HepG2 (cell line): Measurements from ENCODE around the gene PSMD6. TPM values are rescaled to one million over a fixed set of nuclear protein-coding genes. Genes with fewer than 3 reads are reported as not detected.

Experiments used
- ARNTL ChIP-seq: sonication (generic); formaldehyde crosslinking; IDR thresholded peaks from 2 replicates; pipeline ENCODE4 v1.4.0; 2020; ENCODE audit warnings: mild to moderate bottlenecking, missing genetic modification reagents
- ATF4 ChIP-seq, 2 experiments: fragments of 450-650 bp in 1 of 2; sonication (generic) in 1 of 2; formaldehyde crosslinking; IDR thresholded peaks; 2 replicates each; pipeline versions ENCODE4 v1.5.0 to v1.8.0; 2020 to 2022; ENCODE audit warnings: mild to moderate bottlenecking in 1 of 2, missing genetic modification reagents in 1 of 2
- CBX1 ChIP-seq: IDR thresholded peaks from one replicate; pipeline ENCODE4 v1.6.1; 2016; ENCODE audit warnings: antibody characterized with exemption, low read depth
- CREM ChIP-seq, 2 experiments: sonication (generic) in 1 of 2; formaldehyde crosslinking in 1 of 2; IDR thresholded peaks; 2 replicates each; pipeline versions ENCODE4 v1.4.0 to v1.6.1; 2016 to 2020; ENCODE audit warnings: antibody characterized with exemption in 1 of 2, mild to moderate bottlenecking in 1 of 2, missing genetic modification reagents in 1 of 2
- DMAP1 ChIP-seq: IDR thresholded peaks from 2 replicates; pipeline ENCODE4 v1.6.1; 2016
- ELF1 ChIP-seq: sonication (generic); formaldehyde crosslinking; IDR thresholded peaks from 2 replicates; pipeline ENCODE4 v1.4.0; 2020; ENCODE audit warnings: missing genetic modification reagents
- FOXP1 ChIP-seq, 2 experiments: fragments of 450-650 bp in 1 of 2; IDR thresholded peaks; 2 replicates each; pipeline ENCODE4 v1.6.1; 2017 to 2018; ENCODE audit warnings: antibody characterized with exemption in 1 of 2
- HNF4A ChIP-seq: sonication (generic); formaldehyde crosslinking; IDR thresholded peaks from 2 replicates; pipeline ENCODE4 v1.4.0; 2020; ENCODE audit warnings: missing genetic modification reagents
- IRF1 ChIP-seq: sonication (generic); formaldehyde crosslinking; IDR thresholded peaks from 2 replicates; pipeline ENCODE4 v1.4.0; 2020; ENCODE audit warnings: low read depth, mild to moderate bottlenecking, missing genetic modification reagents
- KDM2A ChIP-seq: sonication (generic); formaldehyde crosslinking; IDR thresholded peaks from 2 replicates; pipeline ENCODE4 v1.4.0; 2020; ENCODE audit warnings: low read depth, missing genetic modification reagents, borderline replicate concordance
- KDM6A ChIP-seq: IDR thresholded peaks from 2 replicates; pipeline ENCODE4 v1.6.1; 2016; ENCODE audit warnings: low read depth
- KMT2A ChIP-seq: sonication (generic); formaldehyde crosslinking; IDR thresholded peaks from 2 replicates; pipeline ENCODE4 v1.4.0; 2020; ENCODE audit warnings: missing genetic modification reagents
- MAFF ChIP-seq: IDR thresholded peaks from 2 replicates; pipeline ENCODE4 v1.6.1; 2011; ENCODE audit warnings: low read depth, low read length, improper control_type of control experiment
- MZF1 ChIP-seq: sonication (generic); formaldehyde crosslinking; IDR thresholded peaks from 2 replicates; pipeline ENCODE4 v1.8.1; 2023; ENCODE audit warnings: mild to moderate bottlenecking, missing genetic modification reagents, borderline replicate concordance
- NKX3-1 ChIP-seq: sonication (generic); formaldehyde crosslinking; IDR thresholded peaks from 2 replicates; pipeline ENCODE4 v1.5.0; 2020; ENCODE audit warnings: missing genetic modification reagents
- PLRG1 ChIP-seq: fragments of 450-650 bp; conservative IDR thresholded peaks from 2 replicates; pipeline ENCODE4 v1.6.1; 2016
- SNAI1 ChIP-seq: sonication (generic); formaldehyde crosslinking; IDR thresholded peaks from 2 replicates; pipeline ENCODE4 v1.5.0; 2020; ENCODE audit warnings: mild to moderate bottlenecking, missing genetic modification reagents, borderline replicate concordance
- SOX13 ChIP-seq, 3 experiments: fragments of 450-650 bp in 1 of 3; sonication (generic) in 1 of 3; formaldehyde crosslinking in 1 of 3; IDR thresholded peaks in 2 of 3; conservative IDR thresholded peaks in 1 of 3; 2 replicates each; pipeline versions ENCODE4 v1.5.0 to v1.6.1; 2016 to 2020; ENCODE audit warnings: antibody characterized with exemption in 1 of 3, mild to moderate bottlenecking in 1 of 3, missing compliant biosample characterization in 1 of 3, missing genetic modification reagents in 1 of 3, moderate library complexity in 1 of 3
- TOE1 ChIP-seq: sonication (generic); formaldehyde crosslinking; IDR thresholded peaks from 2 replicates; pipeline ENCODE4 v1.4.0; 2020; ENCODE audit warnings: mild to moderate bottlenecking, missing genetic modification reagents
- ZBTB43 ChIP-seq: sonication (generic); formaldehyde crosslinking; conservative IDR thresholded peaks from 2 replicates; pipeline ENCODE4 v1.4.0; 2020; ENCODE audit warnings: missing genetic modification reagents
- ZNF549 ChIP-seq: sonication (generic); formaldehyde crosslinking; IDR thresholded peaks from 2 replicates; pipeline ENCODE4 v1.5.0; 2020; ENCODE audit warnings: missing genetic modification reagents
- ZNF670 ChIP-seq: sonication (generic); formaldehyde crosslinking; IDR thresholded peaks from 2 replicates; pipeline ENCODE4 v1.8.0; 2022; ENCODE audit warnings: mild to moderate bottlenecking, missing genetic modification reagents, borderline replicate concordance
- ZNF878 ChIP-seq: sonication (generic); formaldehyde crosslinking; IDR thresholded peaks from 2 replicates; pipeline ENCODE4 v1.8.1; 2023; ENCODE audit warnings: mild to moderate bottlenecking, missing genetic modification reagents, moderate library complexity
- ZSCAN29 ChIP-seq: sonication (generic); formaldehyde crosslinking; conservative IDR thresholded peaks from 2 replicates; pipeline ENCODE4 v1.4.0; 2020; ENCODE audit warnings: mild to moderate bottlenecking, missing genetic modification reagents
- polyA plus RNA-seq, 8 experiments: library from polyadenylated mRNA; depleted of rRNA in 3 of 8; stranded (reverse) in 7 of 8; unstranded in 1 of 8; fragments of >200 nt; fragmentation: Illumina TruSeq in 4 of 8; extraction: Trizol in 4 of 8; gene quantifications; 2 replicates each; pipeline versions ENCODE4 v1.2.1 to v1.2.3, GENCODE V29; 2011 to 2016; ENCODE audit warnings: low read depth in 4 of 8, missing spikeins in 1 of 8, mixed read lengths in 1 of 8; ENCODE audit not compliant: insufficient read depth in 1 of 8
- total RNA-seq, 5 experiments: library from RNA; depleted of rRNA; stranded (reverse); fragments of >200 nt; fragmentation: Illumina TruSeq; extraction: Trizol; gene quantifications; 2 replicates each; pipeline ENCODE4 v1.2.3, GENCODE V29; 2016; ENCODE audit warnings: low read depth in 1 of 5

Gene PSMD6
- total and polyA plus RNA-seq, 2 of the 13 experiments (the other 11 are each of a cell fraction or from before 2014, with no cell fraction given), result 36.8 to 117 TPM

- TF ChIP-seq ZNF878 (CRISPR knock-in tag) (no peak), SOX13 (IDR thresholded peaks at IDR 0.05) (no peak), SOX13 (CRISPR knock-in tag; conservative IDR thresholded peaks at IDR 0.05 in 1 of 2, IDR thresholded peaks at IDR 0.05 in 1 of 2) (0 out of 4 replicates have a peak, but pooled peaks of 1 of the 2 experiments have one; percentile 3), HNF4A (CRISPR knock-in tag) (peak; percentile 85), FOXP1 (IDR thresholded peaks at IDR 0.05) (no peak), FOXP1 (CRISPR knock-in tag; IDR thresholded peaks at IDR 0.05) (peak; percentile 12; the same call in 1 of the 2 replicates), MZF1 (CRISPR knock-in tag) (no peak), MAFF (peak; percentile 93), KMT2A (CRISPR knock-in tag) (peak; percentile 79; the same call in 1 of the 2 replicates), ZSCAN29 (no peak), ARNTL (CRISPR knock-in tag) (no peak), DMAP1 (CRISPR knock-in tag) (peak; percentile 56), IRF1 (CRISPR knock-in tag) (no peak), CBX1 (no peak), TOE1 (CRISPR knock-in tag) (no peak), KDM2A (CRISPR knock-in tag) (peak; percentile 60; the same call in 1 of the 2 replicates), KDM6A (0 out of 2 replicates have a peak, but pooled peaks have one; percentile 51), SNAI1 (CRISPR knock-in tag) (no peak), ZBTB43 (no peak; the same call in 1 of the 2 replicates), ZNF549 (CRISPR knock-in tag) (no peak), NKX3-1 (no peak), CREM (IDR thresholded peaks at IDR 0.05) (peak; percentile 36), CREM (CRISPR knock-in tag; IDR thresholded peaks at IDR 0.05) (no peak), ELF1 (CRISPR knock-in tag) (no peak), ZNF670 (no peak), ATF4 (CRISPR knock-in tag; IDR thresholded peaks at IDR 0.05) (peak in 1 of 2 experiments; percentile 79; a peak in 2 of 4 replicates), PLRG1 (no peak)
Observed at GRCh38 chr3:63967675-63968611, 55.4 kb downstream of the PSMD6 start (continued).
